Stimulated activated CD8-positive, alpha-beta memory T cell treated with anti-CD3 and anti-CD28 coated beads, Interleukin-4, amount 100 ng/mL, for 24 hours (primary cell): ENCODE measurements around the gene TNNT1.

Source experiments
- DNase-seq: peaks from one replicate; pipeline ENCODE4 v3.0.0-alpha.2; 2020; ENCODE audit warnings: low read depth

TNNT1 gene

GRCh38 chr19:55137915-55138314, 11.1 kb downstream of the TNNT1 start:
- DNase-seq = no peak

GRCh38 chr19:55136399-55137102, 12.5 kb downstream of the TNNT1 start:
- DNase-seq = no peak

- no peak for DNase-seq
These were observed 14.3 kb downstream of the TNNT1 start for GRCh38 chr19:55134736-55135135.

DNA sequence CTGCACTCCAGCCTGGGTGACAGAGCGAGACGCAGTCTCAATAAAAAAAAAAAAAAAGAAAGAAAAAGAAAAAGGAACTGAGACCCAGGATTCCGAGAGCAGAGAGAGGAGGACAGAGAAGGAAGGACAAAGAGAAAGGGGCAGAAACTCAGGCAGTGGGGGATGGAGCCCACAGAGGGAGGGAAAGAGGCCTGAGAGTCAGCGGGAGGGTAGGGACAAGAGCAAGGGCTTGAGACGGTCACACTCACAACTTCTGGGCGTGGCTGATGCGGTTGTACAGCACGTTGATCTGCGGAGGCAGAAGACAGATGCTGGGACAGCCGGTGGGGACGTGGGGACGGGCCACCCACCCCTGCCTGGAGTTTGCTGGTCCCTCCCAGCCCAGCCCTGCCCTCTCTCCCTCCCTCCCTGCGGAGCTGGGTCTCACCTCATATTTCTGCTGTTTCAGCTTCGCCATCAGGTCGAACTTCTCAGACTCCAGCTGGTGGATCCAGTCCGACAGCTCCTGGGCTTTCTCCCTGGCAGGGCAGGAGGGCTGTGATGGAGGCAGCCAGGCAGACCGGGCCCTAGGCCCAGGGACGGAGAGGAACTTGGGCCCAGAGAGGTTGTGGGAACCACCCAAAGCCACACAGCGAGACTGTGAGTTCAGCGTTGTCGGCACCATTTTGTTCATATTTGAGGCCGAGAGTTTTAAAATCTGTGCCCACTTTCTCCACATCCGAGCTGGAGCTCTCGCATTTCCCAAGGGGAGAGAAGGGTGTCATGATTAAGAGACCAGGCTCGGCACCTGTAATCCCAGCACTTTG, 15.2 kb downstream of the TNNT1 start:
- no peak for DNase-seq

GRCh38 chr19:55132453-55133129, 16.4 kb downstream of the TNNT1 start:
- no peak for DNase-seq

GRCh38 chr19:55131421-55131820, 17.6 kb downstream of the TNNT1 start:
- no peak for DNase-seq

- no peak for DNase-seq
These were observed 30.0 kb downstream of the TNNT1 start for GRCh38 chr19:55119053-55119452.

DNA sequence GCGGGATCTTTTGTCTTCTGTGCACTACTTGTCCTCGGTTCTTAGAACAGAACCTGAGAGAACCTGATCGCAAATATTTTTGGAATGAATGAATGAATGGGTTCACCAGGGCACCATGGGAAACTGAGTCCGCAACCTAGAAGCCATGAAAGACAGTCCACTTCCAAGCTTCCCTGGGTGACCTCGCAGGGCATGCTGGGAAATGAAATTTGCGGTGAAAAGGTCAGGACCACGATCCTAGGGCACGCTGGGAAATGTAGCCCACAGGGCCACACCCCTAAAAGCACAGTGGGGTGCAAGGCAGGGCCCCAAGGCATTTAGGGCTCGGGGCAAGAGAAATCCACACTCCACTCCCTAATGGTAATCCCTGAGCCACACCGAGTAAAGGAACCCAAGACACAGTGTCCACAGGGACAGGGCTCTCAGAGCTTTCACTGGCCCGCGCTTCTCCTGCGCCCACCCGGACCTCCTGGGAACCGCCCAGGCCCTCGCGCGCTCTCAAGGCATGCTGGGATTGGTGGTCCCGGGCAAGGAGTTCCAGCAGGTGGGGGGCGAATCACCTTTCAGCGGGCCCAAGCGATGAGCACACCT, 30.5 kb downstream of the TNNT1 start:
- DNase-seq = no peak

- DNase-seq = peak; percentile 98
These were observed 31.2 kb downstream of the TNNT1 start for GRCh38 chr19:55117663-55118391.

GRCh38 chr19:55116859-55117662, 31.9 kb downstream of the TNNT1 start, which contains the start of gene PPP1R12C:
Gene PPP1R12C, minus strand, starts transcription at chr19:55117637. Its CDS starts 94 bp downstream, at chr19:55117543.
- DNase-seq = no peak

DNA sequence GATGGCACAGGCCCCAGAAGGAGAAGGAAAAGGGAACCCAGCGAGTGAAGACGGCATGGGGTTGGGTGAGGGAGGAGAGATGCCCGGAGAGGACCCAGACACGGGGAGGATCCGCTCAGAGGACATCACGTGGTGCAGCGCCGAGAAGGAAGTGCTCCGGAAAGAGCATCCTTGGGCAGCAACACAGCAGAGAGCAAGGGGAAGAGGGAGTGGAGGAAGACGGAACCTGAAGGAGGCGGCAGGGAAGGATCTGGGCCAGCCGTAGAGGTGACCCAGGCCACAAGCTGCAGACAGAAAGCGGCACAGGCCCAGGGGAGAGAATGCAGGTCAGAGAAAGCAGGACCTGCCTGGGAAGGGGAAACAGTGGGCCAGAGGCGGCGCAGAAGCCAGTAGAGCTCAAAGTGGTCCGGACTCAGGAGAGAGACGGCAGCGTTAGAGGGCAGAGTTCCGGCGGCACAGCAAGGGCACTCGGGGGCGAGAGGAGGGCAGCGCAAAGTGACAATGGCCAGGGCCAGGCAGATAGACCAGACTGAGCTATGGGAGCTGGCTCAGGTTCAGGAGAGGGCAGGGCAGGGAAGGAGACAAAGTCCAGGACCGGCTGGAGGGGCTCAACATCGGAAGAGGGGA, 32.7 kb downstream of the TNNT1 start:
- DNase-seq = peak; percentile 34

DNA sequence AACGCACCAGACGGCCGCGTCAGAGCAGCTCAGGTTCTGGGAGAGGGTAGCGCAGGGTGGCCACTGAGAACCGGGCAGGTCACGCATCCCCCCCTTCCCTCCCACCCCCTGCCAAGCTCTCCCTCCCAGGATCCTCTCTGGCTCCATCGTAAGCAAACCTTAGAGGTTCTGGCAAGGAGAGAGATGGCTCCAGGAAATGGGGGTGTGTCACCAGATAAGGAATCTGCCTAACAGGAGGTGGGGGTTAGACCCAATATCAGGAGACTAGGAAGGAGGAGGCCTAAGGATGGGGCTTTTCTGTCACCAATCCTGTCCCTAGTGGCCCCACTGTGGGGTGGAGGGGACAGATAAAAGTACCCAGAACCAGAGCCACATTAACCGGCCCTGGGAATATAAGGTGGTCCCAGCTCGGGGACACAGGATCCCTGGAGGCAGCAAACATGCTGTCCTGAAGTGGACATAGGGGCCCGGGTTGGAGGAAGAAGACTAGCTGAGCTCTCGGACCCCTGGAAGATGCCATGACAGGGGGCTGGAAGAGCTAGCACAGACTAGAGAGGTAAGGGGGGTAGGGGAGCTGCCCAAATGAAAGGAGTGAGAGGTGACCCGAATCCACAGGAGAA, 33.5 kb downstream of the TNNT1 start:
- DNase-seq = no peak

DNA sequence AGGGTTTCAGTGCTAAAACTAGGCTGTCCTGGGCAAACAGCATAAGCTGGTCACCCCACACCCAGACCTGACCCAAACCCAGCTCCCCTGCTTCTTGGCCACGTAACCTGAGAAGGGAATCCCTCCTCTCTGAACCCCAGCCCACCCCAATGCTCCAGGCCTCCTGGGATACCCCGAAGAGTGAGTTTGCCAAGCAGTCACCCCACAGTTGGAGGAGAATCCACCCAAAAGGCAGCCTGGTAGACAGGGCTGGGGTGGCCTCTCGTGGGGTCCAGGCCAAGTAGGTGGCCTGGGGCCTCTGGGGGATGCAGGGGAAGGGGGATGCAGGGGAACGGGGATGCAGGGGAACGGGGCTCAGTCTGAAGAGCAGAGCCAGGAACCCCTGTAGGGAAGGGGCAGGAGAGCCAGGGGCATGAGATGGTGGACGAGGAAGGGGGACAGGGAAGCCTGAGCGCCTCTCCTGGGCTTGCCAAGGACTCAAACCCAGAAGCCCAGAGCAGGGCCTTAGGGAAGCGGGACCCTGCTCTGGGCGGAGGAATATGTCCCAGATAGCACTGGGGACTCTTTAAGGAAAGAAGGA, 34.4 kb downstream of the TNNT1 start:
- no peak for DNase-seq

DNA sequence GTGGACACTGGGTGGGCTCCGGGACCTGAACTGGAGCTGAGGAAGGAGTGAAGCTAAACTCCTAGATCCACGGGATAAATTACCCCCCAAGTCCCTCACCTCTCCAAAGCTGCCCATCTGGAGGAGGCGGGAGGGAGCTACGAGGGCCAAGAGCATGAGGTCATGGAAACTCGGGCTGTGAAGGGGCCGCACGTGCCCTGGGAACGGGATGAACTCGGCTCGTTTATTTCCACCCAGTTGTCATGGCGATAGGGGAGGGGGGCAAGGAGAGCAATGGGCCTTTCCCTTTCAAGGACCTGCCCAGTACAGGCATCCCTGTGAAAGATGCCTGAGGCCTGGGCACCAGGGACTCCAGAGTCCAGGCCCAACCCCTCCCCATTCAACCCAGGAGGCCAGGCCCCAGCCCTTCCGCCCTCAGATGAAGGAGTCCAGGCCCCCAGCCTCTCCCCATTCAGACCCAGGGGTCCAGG, 35.4 kb downstream of the TNNT1 start:
- no peak for DNase-seq

DNA sequence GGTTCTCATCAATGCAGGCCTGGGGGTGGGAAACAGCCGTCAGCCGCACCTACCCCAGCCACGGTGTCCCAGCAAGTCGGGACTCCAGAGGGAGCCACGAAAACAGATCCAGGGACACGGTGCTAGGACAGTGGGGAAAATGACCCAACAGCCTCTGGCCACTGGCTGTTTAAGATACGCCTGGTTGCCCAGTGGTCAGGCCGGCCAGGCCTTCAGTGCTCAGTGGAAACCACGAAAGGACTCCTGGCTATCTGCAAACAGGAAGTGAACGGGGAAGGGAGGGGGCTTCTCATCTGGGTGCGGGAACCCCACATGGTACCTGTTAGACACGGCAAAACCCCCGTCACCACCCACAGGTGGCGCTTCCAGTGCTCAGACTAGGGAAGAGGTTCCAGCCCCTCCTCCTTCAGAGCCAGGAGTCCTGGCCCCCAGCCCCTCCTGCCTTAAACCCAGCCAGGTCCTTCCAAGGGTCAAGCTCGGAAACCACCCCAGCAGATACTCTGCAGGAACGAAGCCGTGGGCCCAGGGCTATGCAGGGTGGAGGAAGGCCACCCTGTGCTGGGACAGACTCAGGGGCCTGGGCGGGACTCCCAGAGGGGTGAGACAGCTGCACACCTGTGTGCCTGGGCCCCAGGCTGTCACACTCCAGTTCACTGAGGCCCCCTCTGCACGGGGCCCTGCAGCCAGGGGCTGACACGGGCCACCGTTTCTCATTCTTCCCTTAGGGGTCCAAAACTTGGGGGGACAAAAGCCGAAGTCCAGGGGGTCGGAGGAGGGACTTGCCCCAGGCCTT, 36.0 kb downstream of the TNNT1 start:
- no peak for DNase-seq

- DNase-seq = no peak
These were observed 36.7 kb downstream of the TNNT1 start for GRCh38 chr19:55112246-55112776.

DNA sequence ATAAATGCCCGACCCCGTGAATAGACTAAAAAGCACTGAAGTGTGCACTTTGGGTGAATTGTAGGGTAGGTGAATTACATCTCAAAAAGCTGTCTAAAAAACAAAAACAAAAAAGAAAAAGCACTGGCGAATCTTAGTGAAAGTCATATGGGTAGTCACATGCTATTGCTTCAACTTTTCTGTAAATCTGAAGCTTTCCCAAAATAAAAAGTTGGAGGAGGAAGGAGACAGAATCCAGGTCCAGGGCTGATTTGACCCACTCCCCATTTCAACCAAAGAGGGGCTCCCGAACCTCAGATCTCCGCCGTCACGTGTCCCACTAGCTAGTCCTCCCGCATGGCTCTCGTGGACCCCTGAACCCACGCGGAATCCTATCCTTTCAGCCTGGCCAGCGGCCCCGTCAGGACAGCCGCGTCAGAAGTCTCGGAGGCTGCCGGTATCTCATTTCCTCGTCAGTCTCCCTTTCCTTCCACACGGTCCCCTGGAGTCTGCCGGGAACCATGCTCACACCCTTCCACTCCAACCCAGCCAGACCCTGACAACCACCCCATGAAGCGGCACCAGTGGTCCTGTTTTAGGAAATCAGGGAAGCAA, 37.7 kb downstream of the TNNT1 start:
- DNase-seq = no peak
